H1 (cell line): ENCODE results near the gene PHETA1. TPM values are rescaled to one million over a fixed set of nuclear protein-coding genes. Genes with fewer than 3 reads are reported as not detected.

Experiments used
- CTCF ChIA-PET: fragments of 300-600 bp; sonication (Branson Sonifier 250); formaldehyde crosslinking; loops from one replicate; lab custom pipeline; 2021; ENCODE audit not compliant: partially characterized antibody; lab: Charles Lee
- POLR2A ChIA-PET: fragments of 300-600 bp; sonication (Branson Sonifier 250); formaldehyde crosslinking; loops from one replicate; lab custom pipeline; 2021; ENCODE audit warnings: inconsistent platforms; ENCODE audit not compliant: partially characterized antibody; lab: Charles Lee
- DNase-seq, 2 experiments: peaks; one replicate each; pipeline versions ENCODE4 v3.0.0 to v3.0.0-alpha.2; 2010 to 2022; ENCODE audit warnings: low spot score in 2 of 2, low read depth in 1 of 2, mixed read lengths in 1 of 2
- FAIRE-seq: peaks from 2 replicates; lab custom pipeline; 2011; peaks lifted over from hg19 to GRCh38; lab: Jason Lieb, UNC
- H2AFZ ChIP-seq: 2 replicates; pipeline ENCODE4 v1.8.1; 2012; ENCODE audit warnings: low read length, inconsistent platforms
- H2AK5ac ChIP-seq: 2 replicates; pipeline ENCODE4 v1.6.1; 2013; ENCODE audit warnings: low read depth, low read length
- H2BK120ac ChIP-seq: replicated peaks from 2 replicates; pipeline ENCODE3; 2013; ENCODE audit warnings: low read depth, low read length, inconsistent platforms
- H2BK12ac ChIP-seq: 2 replicates; pipeline ENCODE4 v1.6.1; 2013; ENCODE audit warnings: low read depth, low read length
- H2BK15ac ChIP-seq: 2 replicates; pipeline ENCODE4 v1.6.1; 2013; ENCODE audit warnings: low read length
- H2BK20ac ChIP-seq: 2 replicates; pipeline ENCODE4 v1.6.1; 2013; ENCODE audit warnings: low read length
- H2BK5ac ChIP-seq: 2 replicates; pipeline ENCODE4 v1.6.1; 2013; ENCODE audit warnings: low read depth, low read length
- H3K14ac ChIP-seq: 2 replicates; pipeline ENCODE4 v1.6.1; 2013; ENCODE audit warnings: inconsistent platforms; ENCODE audit not compliant: insufficient read length
- H3K18ac ChIP-seq: 2 replicates; pipeline ENCODE4 v1.6.1; 2013; ENCODE audit warnings: low read length; ENCODE audit errors: extremely low read depth
- H3K23ac ChIP-seq: 2 replicates; pipeline ENCODE4 v1.6.1; 2013; ENCODE audit warnings: inconsistent platforms; ENCODE audit not compliant: insufficient read length
- H3K23me2 ChIP-seq: 2 replicates; pipeline ENCODE4 v1.6.1; 2013; ENCODE audit warnings: low read depth, low read length
- H3K27ac ChIP-seq: 2 replicates; pipeline ENCODE4 v1.6.1; 2011; ENCODE audit warnings: low read depth, low read length, inconsistent platforms
- H3K27me3 ChIP-seq, 4 experiments: replicated peaks in 1 of 4; 1 replicate in 1 of 4; 2 replicates in 3 of 4; pipeline versions ENCODE4 v1.6.1 to v1.8.1; 2011 to 2013; ENCODE audit warnings: low read length in 3 of 4, mild to moderate bottlenecking in 3 of 4, inconsistent platforms in 2 of 4, mixed read lengths in 2 of 4, moderate library complexity in 1 of 4; ENCODE audit not compliant: control insufficient read depth in 3 of 4, insufficient read depth in 3 of 4; ENCODE audit errors: extremely low read depth in 1 of 4
- H3K36me3 ChIP-seq, 4 experiments: 2 replicates each; pipeline versions ENCODE4 v1.6.1 to v1.8.1; 2011 to 2013; ENCODE audit warnings: mild to moderate bottlenecking in 4 of 4, low read length in 3 of 4, moderate library complexity in 2 of 4, control low read depth in 1 of 4, inconsistent platforms in 1 of 4; ENCODE audit not compliant: insufficient read depth in 4 of 4, control insufficient read depth in 2 of 4
- H3K4ac ChIP-seq: replicated peaks from 2 replicates; pipeline ENCODE3; 2013; ENCODE audit warnings: low read length, low read depth, mixed read lengths, inconsistent platforms; ENCODE audit not compliant: insufficient read length
- H3K4me1 ChIP-seq, 4 experiments: replicated peaks in 1 of 4; 1 replicate in 1 of 4; 2 replicates in 3 of 4; pipeline versions ENCODE4 v1.6.1 to v1.8.1; 2011 to 2013; ENCODE audit warnings: low read length in 3 of 4, inconsistent platforms in 2 of 4, mixed read lengths in 1 of 4; ENCODE audit not compliant: insufficient read depth in 4 of 4, control insufficient read depth in 3 of 4
- H3K4me2 ChIP-seq, 2 experiments: 2 replicates each; pipeline versions ENCODE4 v1.6.1 to v1.8.1; 2011 to 2013; ENCODE audit warnings: low read depth in 2 of 2, low read length in 2 of 2, control low read depth in 1 of 2, inconsistent platforms in 1 of 2, mild to moderate bottlenecking in 1 of 2; ENCODE audit not compliant: insufficient read depth in 1 of 2
- H3K4me3 ChIP-seq, 4 experiments: fragments of 200-600, 300-600 bp in 1 of 4; sonication (generic), shearing (Covaris generic), sonication (Bioruptor Twin) in 1 of 4; 2 replicates each; pipeline versions ENCODE4 v1.5.1 to v1.8.1; 2011 to 2016; ENCODE audit warnings: low read length in 4 of 4, low read depth in 3 of 4, control low read depth in 2 of 4, inconsistent platforms in 2 of 4, mild to moderate bottlenecking in 2 of 4, mixed read lengths in 1 of 4, moderate library complexity in 1 of 4; ENCODE audit not compliant: insufficient read depth in 2 of 4; ENCODE audit errors: extremely low read depth in 1 of 4
- H3K56ac ChIP-seq: replicated peaks from 2 replicates; pipeline ENCODE3; 2013; ENCODE audit warnings: low read depth, mild to moderate bottlenecking, mixed read lengths, low read length, inconsistent platforms; ENCODE audit not compliant: insufficient read length
- H3K79me1 ChIP-seq: 2 replicates; pipeline ENCODE4 v1.6.1; 2013; ENCODE audit warnings: low read depth, low read length, control low read depth
- H3K79me2 ChIP-seq, 2 experiments: 2 replicates each; pipeline versions ENCODE4 v1.6.1 to v1.8.1; 2012 to 2013; ENCODE audit warnings: low read length in 2 of 2, mild to moderate bottlenecking in 2 of 2, inconsistent platforms in 1 of 2; ENCODE audit not compliant: insufficient read depth in 2 of 2, control insufficient read depth in 1 of 2
- H3K9ac ChIP-seq, 4 experiments: replicated peaks in 1 of 4; 1 replicate in 1 of 4; 2 replicates in 3 of 4; pipeline versions ENCODE4 v1.6.1 to v1.8.1; 2011 to 2013; ENCODE audit warnings: low read depth in 3 of 4, low read length in 3 of 4, control low read depth in 2 of 4, mild to moderate bottlenecking in 2 of 4, moderate library complexity in 2 of 4, inconsistent platforms in 1 of 4; ENCODE audit errors: extremely low read depth in 1 of 4
- H3K9me3 ChIP-seq, 2 experiments: 2 replicates each; pipeline versions ENCODE4 v1.6.1 to v1.8.1; 2012 to 2013; ENCODE audit warnings: mild to moderate bottlenecking in 2 of 2, moderate library complexity in 2 of 2, control low read depth in 1 of 2, inconsistent platforms in 1 of 2, low read depth in 1 of 2, low read length in 1 of 2, mixed read lengths in 1 of 2; ENCODE audit not compliant: insufficient read depth in 2 of 2
- H4K20me1 ChIP-seq, 2 experiments: replicated peaks in 1 of 2; 2 replicates each; pipeline versions ENCODE3 to v1.8.1; 2011 to 2013; ENCODE audit warnings: inconsistent platforms in 2 of 2, low read length in 2 of 2, mild to moderate bottlenecking in 1 of 2; ENCODE audit not compliant: insufficient read depth in 2 of 2, control insufficient read depth in 1 of 2
- H4K5ac ChIP-seq: 2 replicates; pipeline ENCODE4 v1.6.1; 2013; ENCODE audit warnings: low read length, low read depth, mixed read lengths, inconsistent platforms; ENCODE audit not compliant: insufficient read length
- H4K8ac ChIP-seq: 2 replicates; pipeline ENCODE4 v1.8.0; 2013; ENCODE audit warnings: mild to moderate bottlenecking, moderate library complexity, low read length, inconsistent platforms; ENCODE audit not compliant: insufficient read depth; ENCODE audit errors: extremely low read depth
- H4K91ac ChIP-seq: replicated peaks from 2 replicates; pipeline ENCODE3; 2013; ENCODE audit warnings: low read length, mixed read lengths, inconsistent platforms; ENCODE audit not compliant: insufficient read length
- BCL11A ChIP-seq, 2 experiments: IDR thresholded peaks; one replicate each; pipeline ENCODE4 v1.6.1; 2011; ENCODE audit warnings: low read depth in 2 of 2, low read length in 2 of 2, mild to moderate bottlenecking in 2 of 2
- CHD1 ChIP-seq: IDR thresholded peaks from 2 replicates; pipeline ENCODE4 v1.6.1; 2012; ENCODE audit warnings: low read depth, low read length, improper control_type of control experiment
- GABPA ChIP-seq: IDR thresholded peaks from 2 replicates; pipeline ENCODE4 v1.6.1; 2011; ENCODE audit warnings: mild to moderate bottlenecking, low read length, moderate library complexity, borderline replicate concordance; ENCODE audit not compliant: insufficient read depth
- KDM1A ChIP-seq: fragments of 200-600, 300-600 bp; sonication (generic); IDR thresholded peaks from 2 replicates; pipeline ENCODE4 v1.7.1; 2016; ENCODE audit warnings: mild to moderate bottlenecking, low read length, borderline replicate concordance
- RBBP5 ChIP-seq: IDR thresholded peaks from 2 replicates; pipeline ENCODE4 v1.7.1; 2012; ENCODE audit warnings: low read depth, mild to moderate bottlenecking, inconsistent platforms, low read length, moderate library complexity, borderline replicate concordance
- RNF2 ChIP-seq: fragments of 200-900, 300-1000 bp; sonication (generic); IDR thresholded peaks from 2 replicates; pipeline ENCODE4 v1.7.1; 2016; ENCODE audit warnings: borderline replicate concordance, low read depth, mild to moderate bottlenecking, antibody characterized with exemption, low read length; ENCODE audit not compliant: poor library complexity, severe bottlenecking; ENCODE audit errors: missing control alignments
- SIX5 ChIP-seq: IDR thresholded peaks from 2 replicates; pipeline ENCODE4 v1.6.1; 2011; ENCODE audit warnings: mild to moderate bottlenecking, low read depth, low read length
- WGBS, 2 experiments: shearing (Covaris generic) in 1 of 2; methylation state at CpG; one replicate each; pipeline versions ENCODE4 v1.1.6 to v1.1.7; 2013 to 2015; ENCODE audit warnings: low lambda C conversion rate in 2 of 2, mixed read lengths in 2 of 2, inconsistent platforms in 1 of 2, low coverage in 1 of 2, missing lambda C conversion rate in 1 of 2; ENCODE audit not compliant: insufficient replicate concordance in 2 of 2, insufficient coverage in 1 of 2, insufficient read length in 1 of 2; ENCODE audit errors: extremely low coverage in 1 of 2, missing lambda C conversion rate in 1 of 2; 5-methylcytosine and 5-hydroxymethylcytosine counted together
- polyA plus RNA-seq, 7 experiments: library from polyadenylated mRNA; depleted of rRNA in 3 of 7; stranded (reverse) in 5 of 7; unstranded in 2 of 7; fragments of >200 nt in 5 of 7; fragments of 200-250 nt in 2 of 7; gene quantifications; 1 replicate in 5 of 7; 2 replicates in 1 of 7; 4 replicates in 1 of 7; pipeline versions ENCODE4 v1.2.1 to v1.2.3, GENCODE V29; 2011 to 2013; ENCODE audit warnings: missing spikeins in 2 of 7, mixed read lengths in 2 of 7
- total RNA-seq: library from RNA; stranded (reverse); fragmentation: NEBNext Ultra II Directional; extraction: Animal tissue kit (Norgen Biotek cat#: 25700); gene quantifications from 2 replicates; pipeline ENCODE4 v1.2.1, GENCODE V29; 2021
- TF ChIP-seq, protein P1 (sequence below): IDR thresholded peaks from 2 replicates; pipeline ENCODE4 v1.6.1; 2012; ENCODE audit warnings: inconsistent platforms

The PHETA1 gene
- total and polyA plus RNA-seq, 2 of the 8 experiments (the other 6 are each of a cell fraction or from before 2014, with no cell fraction given) = 5.2 to 12.3 TPM

DNA sequence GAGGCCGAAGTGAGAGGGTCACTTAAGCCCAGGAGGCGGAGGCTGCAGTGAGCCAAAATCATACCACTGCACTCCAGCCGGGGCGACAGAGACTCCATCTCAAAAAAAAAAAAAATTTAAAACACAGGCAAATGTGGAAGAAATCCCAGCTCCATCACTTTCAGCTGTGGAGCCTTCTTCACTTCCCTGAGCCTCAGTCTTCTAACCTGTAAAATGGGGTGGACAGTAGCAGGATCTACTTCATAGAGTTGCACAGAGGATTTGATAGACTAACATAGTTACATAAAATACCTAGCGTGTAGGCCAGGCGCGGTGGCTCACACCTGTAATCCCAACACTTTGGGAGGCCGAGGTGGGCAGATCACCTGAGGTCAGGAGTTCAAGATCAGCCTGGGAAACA lies 26.5 kb downstream of the PHETA1 start:
- no peaks in the 10 kb centered on the region for H3K23me2 ChIP-seq
- no peak overlapping the region for H3K4me2 ChIP-seq
- no peaks in the 10 kb centered on the region for H3K79me1 ChIP-seq
- H3K56ac ChIP-seq = no peak overlapping the region
- no peaks in the 10 kb centered on the region for H3K36me3 ChIP-seq
- no peaks in the 10 kb centered on the region for H3K27me3 ChIP-seq
- H2BK20ac ChIP-seq = no peak overlapping the region
- H4K20me1 ChIP-seq = no peaks in the 10 kb centered on the region
- H2BK15ac ChIP-seq = no peak overlapping the region
- H4K5ac ChIP-seq = no peak overlapping the region
- H3K9ac ChIP-seq = no peak overlapping the region
- FAIRE-seq (no peak), DNase-seq (no peak)
- no peak overlapping the region for H3K14ac ChIP-seq
- H2BK5ac ChIP-seq = no peak overlapping the region
- 93% methylated on average over 8 of the region's 8 CpGs; no CpG with 5 or more reads in 1 of the 2 experiments for WGBS, 2 experiments
- peaks cover 4 to 5% of the 10 kb centered on the region in 2 experiments; a peak in 3 of 4 replicates for H3K9me3 ChIP-seq
- H4K8ac ChIP-seq = no peak overlapping the region
- POLR2A ChIA-PET = interaction anchor here (0.6 to 1.3 kb wide), 4 partner anchors 24 to 653 kb away, joined by 3 read pairs; no protein-coding TSS in a partner anchor
- no peak overlapping the region for H2BK12ac ChIP-seq
- H3K23ac ChIP-seq = no peak overlapping the region
- no peak overlapping the region for H3K18ac ChIP-seq
- H2AK5ac ChIP-seq = no peak overlapping the region
- H3K4ac ChIP-seq = no peak overlapping the region
- CTCF ChIA-PET = interaction anchor here (1.1 to 4.6 kb wide), 3 partner anchors 11 to 54 kb away, joined by 5 to 30 read pairs (median 6); no protein-coding TSS in a partner anchor
- no peak overlapping the region for H2BK120ac ChIP-seq
- H3K4me1 ChIP-seq = peaks cover 0 to 6% (median 0%) of the 10 kb centered on the region in 4 experiments; a peak in 2 of 7 replicates
- no peak overlapping the region for H2AFZ ChIP-seq
- no peak overlapping the region for H3K4me3 ChIP-seq
- H3K27ac ChIP-seq = no peak overlapping the region
- H4K91ac ChIP-seq = no peak overlapping the region
- no peaks in the 10 kb centered on the region for H3K79me2 ChIP-seq
- TF ChIP-seq KDM1A = no peak
- no peak for TF ChIP-seq GABPA
- no peak for TF ChIP-seq BCL11A (IDR thresholded peaks at IDR 0.05; ENCODE audit: low read depth in 2 of 2, low read length in 2 of 2)
- TF ChIP-seq, protein P1, sequence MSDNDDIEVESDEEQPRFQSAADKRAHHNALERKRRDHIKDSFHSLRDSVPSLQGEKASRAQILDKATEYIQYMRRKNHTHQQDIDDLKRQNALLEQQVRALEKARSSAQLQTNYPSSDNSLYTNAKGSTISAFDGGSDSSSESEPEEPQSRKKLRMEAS = no peak
- TF ChIP-seq RNF2 = no peak
- TF ChIP-seq RBBP5 = no peak
- TF ChIP-seq CHD1 = no peak
- no peak for TF ChIP-seq SIX5
